Measurements from ENCODE around the gene COL6A6. TPM values are rescaled to one million over a fixed set of nuclear protein-coding genes. Genes with fewer than 3 reads are reported as not detected.

The COL6A6 gene
- total RNA-seq (not detected in 2 replicates), polyA plus RNA-seq (not detected in 2 replicates), polyA minus RNA-seq (0.07 TPM in 1 of 2 replicates, not detected in the other)
- total RNA-seq (2013), result 2.1 TPM

GRCh38 chr3:130516645-130517512, at the start of gene COL6A6:
Gene COL6A6, plus strand, starts transcription at chr3:130517177. Its CDS starts 43,188 bp downstream, at chr3:130560365.
- Mint-ChIP-seq H3K4me1 (no peaks in the 10 kb centered on the region), H3K9me3 (ENCODE audit: insufficient read depth) (no peaks in the 10 kb centered on the region), H3K4me3 (no peak within 1 kb of the TSS), H3K27me3 (peaks cover 46% of the 10 kb centered on the region), H3K27ac (no peak within 1 kb of the TSS)
- intact Hi-C loops (cut with micrococcal nuclease), result no loop called here
- H3K27me3 ChIP-seq (replicated peaks in 1 of 4; ENCODE audit: control extremely low read depth in 1 of 4, control insufficient read depth in 3 of 4, insufficient read depth in 4 of 4, low read length in 3 of 4), result peaks cover 0 to 18% (median 9%) of the 10 kb centered on the region in 4 experiments
- no peaks in the 10 kb centered on the region for H3K4me1 ChIP-seq (ENCODE audit: control insufficient read depth in 2 of 2, insufficient read depth in 2 of 2, low read length in 2 of 2)
- ATAC-seq (ENCODE audit: low read depth), result no peak
- no peak within 1 kb of the TSS for H3K27ac ChIP-seq (ENCODE audit: low read length in 2 of 2)
- no peak within 1 kb of the TSS for H3K4me2 ChIP-seq (replicated peaks; ENCODE audit: low read depth, low read length, poor library complexity, severe bottlenecking)
- no peak for DNase-seq
- peaks cover 0 to 7% (median 3%) of the 10 kb centered on the region in 3 donors for H3K9me3 ChIP-seq (ENCODE audit: control extremely low read depth in 1 of 3, control insufficient read depth in 2 of 3, insufficient read depth in 1 of 3, low read length in 2 of 3)
- H3K9ac ChIP-seq (ENCODE audit: low read length), result no peak within 1 kb of the TSS
- no peaks in the 10 kb centered on the region for H3K79me2 ChIP-seq (ENCODE audit: control insufficient read depth, insufficient read depth, low read length)
- TF ChIP-seq EZH2 (IDR thresholded peaks at IDR 0.05; ENCODE audit: borderline replicate concordance, insufficient read depth, low read depth, low read length, poor library complexity, severe bottlenecking) (no peak), CTCF (IDR thresholded peaks at IDR 0.05) (no peak)
- CTCF ChIA-PET, result no interaction called here
- 5% methylated on average over 45 of the region's 58 CpGs for WGBS (ENCODE audit: insufficient coverage)
- POLR2A ChIA-PET, result no interaction called here
- no peaks in the 10 kb centered on the region for H3K36me3 ChIP-seq (replicated peaks in 1 of 2; ENCODE audit: control extremely low read depth in 1 of 2, control insufficient read depth in 1 of 2, extremely low read depth in 1 of 2, insufficient read depth in 2 of 2, low read length in 1 of 2)
- no peak within 1 kb of the TSS for H2AFZ ChIP-seq (ENCODE audit: insufficient read depth, low read depth, low read length, poor library complexity, severe bottlenecking)
- H3K4me3 ChIP-seq (ENCODE audit: control extremely low read depth in 1 of 5, extremely low read depth in 1 of 5, insufficient read depth in 1 of 5, low read depth in 2 of 5, low read length in 4 of 5), result no peak within 1 kb of the TSS
- H4K20me1 ChIP-seq (ENCODE audit: control insufficient read depth, insufficient read depth, low read length, poor library complexity, severe bottlenecking), result no peaks in the 10 kb centered on the region

DNA sequence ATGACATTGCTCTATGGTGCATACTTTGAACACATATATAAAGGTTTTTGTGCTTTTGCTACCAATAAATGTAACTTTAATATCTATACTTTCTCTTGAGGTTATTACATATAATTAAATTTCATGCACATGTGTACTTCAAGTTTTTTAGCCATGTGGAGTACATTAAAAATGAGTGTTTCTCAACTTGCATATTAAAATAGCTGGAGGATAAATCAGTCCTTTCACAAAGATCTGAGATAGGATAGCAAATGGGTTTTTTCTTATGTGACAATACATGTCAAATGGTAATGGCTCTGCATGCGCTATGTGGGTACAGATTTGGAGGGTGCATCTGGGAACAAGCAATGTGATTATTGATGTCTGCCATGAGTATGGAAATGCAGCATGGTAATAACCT, 48.7 kb upstream of the COL6A6 start:
- no peaks in the 10 kb centered on the region for H3K4me1 ChIP-seq (ENCODE audit: control insufficient read depth in 2 of 2, insufficient read depth in 2 of 2, low read length in 2 of 2)
- H4K20me1 ChIP-seq (ENCODE audit: control insufficient read depth, insufficient read depth, low read length, poor library complexity, severe bottlenecking), result no peaks in the 10 kb centered on the region
- H3K4me2 ChIP-seq (replicated peaks; ENCODE audit: low read depth, low read length, poor library complexity, severe bottlenecking), result no peak overlapping the region
- H3K9ac ChIP-seq (ENCODE audit: low read length), result no peak overlapping the region
- 100% methylated on average over 1 of the region's 1 CpG for WGBS (ENCODE audit: insufficient coverage)
- no peaks in the 10 kb centered on the region for H3K9me3 Mint-ChIP-seq (ENCODE audit: insufficient read depth)
- H3K36me3 ChIP-seq (replicated peaks in 1 of 2; ENCODE audit: control extremely low read depth in 1 of 2, control insufficient read depth in 1 of 2, extremely low read depth in 1 of 2, insufficient read depth in 2 of 2, low read length in 1 of 2), result no peaks in the 10 kb centered on the region
- no peak overlapping the region for H3K27ac Mint-ChIP-seq
- H3K4me3 Mint-ChIP-seq, result no peak overlapping the region
- ChIA-PET POLR2A (no interaction called here), CTCF (no interaction called here)
- H3K4me3 ChIP-seq (ENCODE audit: control extremely low read depth in 1 of 5, extremely low read depth in 1 of 5, insufficient read depth in 1 of 5, low read depth in 2 of 5, low read length in 4 of 5), result no peak overlapping the region
- H3K27ac ChIP-seq (ENCODE audit: low read length in 2 of 2), result no peak overlapping the region
- H3K4me1 Mint-ChIP-seq, result no peaks in the 10 kb centered on the region
- no peak for ATAC-seq (ENCODE audit: low read depth)
- no peaks in the 10 kb centered on the region for H3K9me3 ChIP-seq (ENCODE audit: control extremely low read depth in 1 of 3, control insufficient read depth in 2 of 3, insufficient read depth in 1 of 3, low read length in 2 of 3)
- no peaks in the 10 kb centered on the region for H3K79me2 ChIP-seq (ENCODE audit: control insufficient read depth, insufficient read depth, low read length)
- TF ChIP-seq EZH2 (IDR thresholded peaks at IDR 0.05; ENCODE audit: borderline replicate concordance, insufficient read depth, low read depth, low read length, poor library complexity, severe bottlenecking) (no peak), CTCF (IDR thresholded peaks at IDR 0.05) (no peak)
- H3K27me3 ChIP-seq (replicated peaks in 1 of 4; ENCODE audit: control extremely low read depth in 1 of 4, control insufficient read depth in 3 of 4, insufficient read depth in 4 of 4, low read length in 3 of 4), result peaks cover 0 to 3% (median 0%) of the 10 kb centered on the region in 4 experiments
- H3K27me3 Mint-ChIP-seq, result peaks cover 6% of the 10 kb centered on the region
- intact Hi-C loops (cut with micrococcal nuclease), result no loop called here
- no peak for DNase-seq
- H2AFZ ChIP-seq (ENCODE audit: insufficient read depth, low read depth, low read length, poor library complexity, severe bottlenecking), result no peak overlapping the region

Measured in B cell (primary cell).